Large intestine (tissue), 3 donors: Measurements from ENCODE around the gene PPFIBP2. TPM values are rescaled to one million over a fixed set of nuclear protein-coding genes. Genes with fewer than 3 reads are reported as not detected.

ENCODE experiments used
- DNase-seq, 2 donors: peaks; one replicate each; pipeline versions ENCODE4 v3.0.0 to v3.0.0-alpha.2; 2013
- H3K27ac ChIP-seq: one replicate; pipeline ENCODE4 v1.5.1; 2013; ENCODE audit warnings: low read length
- H3K27me3 ChIP-seq: 2 replicates; pipeline ENCODE4 v1.6.1; 2013; ENCODE audit warnings: low read length; ENCODE audit not compliant: control insufficient read depth, insufficient read depth
- H3K36me3 ChIP-seq: 2 replicates; pipeline ENCODE4 v1.6.1; 2013; ENCODE audit warnings: low read length; ENCODE audit not compliant: control insufficient read depth, insufficient read depth
- H3K4me1 ChIP-seq: one replicate; pipeline ENCODE4 v1.6.1; 2013; ENCODE audit warnings: low read length; ENCODE audit not compliant: control insufficient read depth, insufficient read depth
- H3K4me3 ChIP-seq: one replicate; pipeline ENCODE4 v1.5.1; 2013; ENCODE audit warnings: low read length
- H3K9me3 ChIP-seq: one replicate; pipeline ENCODE4 v1.6.1; 2013; ENCODE audit warnings: mild to moderate bottlenecking, low read depth, low read length, moderate library complexity; ENCODE audit not compliant: control insufficient read depth
- WGBS: methylation state at CpG from one replicate; pipeline ENCODE4 v1.1.5; 2013; ENCODE audit warnings: low lambda C conversion rate; ENCODE audit not compliant: insufficient coverage; 5-methylcytosine and 5-hydroxymethylcytosine counted together
- polyA plus RNA-seq: library from polyadenylated mRNA; unstranded; fragments of 120-200 nt; gene quantifications from one replicate; pipeline ENCODE4 v1.2.1, GENCODE V29; 2013

Gene PPFIBP2
- polyA plus RNA-seq, 1 donor, result 73.1 TPM

DNA sequence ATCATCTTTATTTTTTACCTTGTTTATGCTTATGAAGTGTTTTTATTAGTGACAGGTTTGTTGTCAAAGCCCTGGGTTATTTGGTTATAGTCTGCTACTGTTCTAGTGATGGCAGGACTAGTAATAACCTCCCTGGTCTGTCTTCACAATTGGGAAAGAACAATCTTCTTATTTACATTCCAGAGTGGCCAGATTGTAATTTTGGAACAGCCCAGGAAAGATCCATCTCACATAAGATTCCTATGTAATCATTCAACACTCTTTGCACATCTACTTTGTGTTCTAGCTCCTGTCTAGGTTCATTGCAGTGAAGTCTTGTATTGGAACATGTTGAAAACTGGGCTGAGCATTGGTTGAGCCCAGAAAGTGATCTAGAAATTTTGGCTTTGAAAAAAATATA, 95.7 kb downstream of the PPFIBP2 start:
- Histone ChIP-seq H3K9me3 (no peaks in the 10 kb centered on the region), H3K4me1 (peaks cover 52% of the 10 kb centered on the region), H3K36me3 (peaks cover 24% of the 10 kb centered on the region), H3K27me3 (no peaks in the 10 kb centered on the region), H3K27ac (no peak overlapping the region), H3K4me3 (no peak overlapping the region)
- no peak for DNase-seq

DNA sequence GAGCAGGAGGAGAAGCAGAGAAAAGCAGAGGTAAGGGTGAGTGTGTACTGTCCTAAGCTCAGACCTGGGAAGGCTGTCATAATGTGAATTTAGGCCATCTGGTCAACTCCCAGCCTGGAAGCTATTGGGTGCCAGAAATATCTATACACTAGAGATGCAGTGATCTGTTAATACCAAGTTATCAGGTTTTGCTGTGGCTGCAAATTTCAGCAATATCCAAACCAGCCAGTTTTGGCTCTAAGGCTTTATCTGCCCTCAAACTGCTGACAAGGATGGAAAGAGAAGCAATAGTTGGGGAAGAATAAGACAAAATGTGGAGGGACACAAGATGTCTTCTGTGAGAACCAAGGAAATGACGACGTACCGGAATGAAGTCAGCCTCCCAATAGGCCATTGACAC, 96.6 kb downstream of the PPFIBP2 start:
- DNase-seq, result no peak
- Histone ChIP-seq H3K27ac (no peak overlapping the region), H3K4me1 (peaks cover 44% of the 10 kb centered on the region), H3K9me3 (no peaks in the 10 kb centered on the region), H3K36me3 (peaks cover 26% of the 10 kb centered on the region), H3K4me3 (no peak overlapping the region), H3K27me3 (no peaks in the 10 kb centered on the region)
- no CpG with 5 or more reads among the region's 3 CpGs for WGBS

DNA sequence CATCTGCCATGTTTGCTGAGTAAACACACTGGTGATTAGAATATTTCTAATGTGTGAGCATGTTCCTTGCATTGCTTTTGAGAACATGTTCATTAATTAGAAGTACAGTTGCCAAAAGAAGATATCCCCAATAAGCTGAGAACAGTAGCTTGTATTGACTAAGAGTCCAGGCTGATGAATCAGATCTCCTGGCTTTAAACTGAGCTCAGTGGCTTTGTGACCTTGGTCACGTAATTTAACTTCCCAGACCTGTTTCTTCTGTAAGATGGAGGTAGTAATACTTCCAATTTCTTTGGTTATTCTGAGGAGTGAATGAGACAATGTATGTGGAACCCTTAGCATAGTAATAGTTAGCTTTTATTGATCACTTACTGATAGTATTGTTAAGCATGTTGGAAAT, 97.6 kb downstream of the PPFIBP2 start:
- Histone ChIP-seq H3K4me3 (no peak overlapping the region), H3K36me3 (peaks cover 36% of the 10 kb centered on the region), H3K27ac (no peak overlapping the region), H3K27me3 (no peaks in the 10 kb centered on the region), H3K4me1 (peaks cover 44% of the 10 kb centered on the region), H3K9me3 (no peaks in the 10 kb centered on the region)
- 67% methylated on average over 1 of the region's 1 CpG for WGBS
- no peak for DNase-seq

GRCh38 chr11:7612056-7612660, 98.4 kb downstream of the PPFIBP2 start:
- Histone ChIP-seq H3K9me3 (no peaks in the 10 kb centered on the region), H3K27ac (peak overlapping the region; percentile 30), H3K36me3 (peaks cover 44% of the 10 kb centered on the region), H3K4me3 (no peak overlapping the region), H3K4me1 (peaks cover 43% of the 10 kb centered on the region), H3K27me3 (no peaks in the 10 kb centered on the region)
- DNase-seq, result no peak
- WGBS, result 0% methylated on average over 2 of the region's 7 CpGs

DNA sequence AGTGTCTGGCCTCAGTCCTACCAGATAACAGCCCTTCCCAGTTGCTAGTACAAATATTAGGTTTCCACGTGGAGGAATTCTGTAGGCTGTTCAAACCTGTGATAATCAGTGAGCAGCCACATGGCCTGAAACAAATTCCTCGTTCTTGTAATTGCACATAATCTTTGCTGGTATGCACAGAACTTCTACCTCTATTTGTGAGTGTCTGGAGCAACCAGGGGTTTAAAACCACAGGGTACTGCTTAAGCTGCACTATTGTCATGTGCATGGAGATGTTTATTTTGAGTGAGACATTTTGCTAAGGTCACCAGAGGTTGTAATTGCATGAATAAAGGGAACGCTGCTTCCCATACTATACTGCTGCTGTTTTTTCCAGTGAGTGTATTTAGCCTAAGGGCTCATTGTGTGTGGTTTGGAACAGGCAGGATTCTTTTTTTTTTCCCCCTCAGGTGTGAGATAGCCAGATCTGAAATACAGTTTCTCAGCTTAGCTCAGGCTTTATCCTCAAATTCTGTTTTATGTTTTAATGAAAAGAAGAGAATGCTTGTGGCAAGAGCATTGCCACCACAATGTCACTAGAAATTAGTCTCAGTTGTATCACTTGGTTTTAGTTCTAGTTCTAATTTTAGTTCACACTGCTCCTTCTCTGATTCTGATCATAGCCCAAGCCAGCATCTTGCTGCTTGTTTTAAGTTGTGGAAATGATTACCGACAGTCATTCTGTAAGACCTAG, 99.0 kb downstream of the PPFIBP2 start:
- Histone ChIP-seq H3K4me1 (peaks cover 36% of the 10 kb centered on the region), H3K27me3 (no peaks in the 10 kb centered on the region), H3K4me3 (no peak overlapping the region), H3K9me3 (no peaks in the 10 kb centered on the region), H3K27ac (peak overlapping the region; percentile 30), H3K36me3 (peaks cover 48% of the 10 kb centered on the region)
- no CpG with 5 or more reads among the region's 4 CpGs for WGBS
- peak in 1 of 2 donors; percentile 71 for DNase-seq

GRCh38 chr11:7613394-7613720, 99.6 kb downstream of the PPFIBP2 start:
- H3K27me3 ChIP-seq, result no peaks in the 10 kb centered on the region
- no peaks in the 10 kb centered on the region for H3K9me3 ChIP-seq
- peak overlapping the region; percentile 30 for H3K27ac ChIP-seq
- WGBS, result 70% methylated on average over 2 of the region's 4 CpGs
- H3K4me3 ChIP-seq, result no peak overlapping the region
- H3K4me1 ChIP-seq, result peaks cover 34% of the 10 kb centered on the region
- peaks cover 53% of the 10 kb centered on the region for H3K36me3 ChIP-seq
- no peak for DNase-seq

- Histone ChIP-seq H3K27ac (no peak overlapping the region), H3K4me1 (peaks cover 25% of the 10 kb centered on the region), H3K4me3 (no peak overlapping the region), H3K9me3 (no peaks in the 10 kb centered on the region), H3K36me3 (peaks cover 62% of the 10 kb centered on the region), H3K27me3 (no peaks in the 10 kb centered on the region)
- no peak for DNase-seq
These were observed 100.9 kb downstream of the PPFIBP2 start for GRCh38 chr11:7614656-7615055.

GRCh38 chr11:7617032-7617431, 103.2 kb downstream of the PPFIBP2 start:
- Histone ChIP-seq H3K27me3 (no peaks in the 10 kb centered on the region), H3K4me3 (no peak overlapping the region), H3K36me3 (peaks cover 70% of the 10 kb centered on the region), H3K27ac (no peak overlapping the region), H3K4me1 (peaks cover 18% of the 10 kb centered on the region), H3K9me3 (no peaks in the 10 kb centered on the region)
- no peak for DNase-seq
- WGBS, result no CpG with 5 or more reads among the region's 8 CpGs

DNA sequence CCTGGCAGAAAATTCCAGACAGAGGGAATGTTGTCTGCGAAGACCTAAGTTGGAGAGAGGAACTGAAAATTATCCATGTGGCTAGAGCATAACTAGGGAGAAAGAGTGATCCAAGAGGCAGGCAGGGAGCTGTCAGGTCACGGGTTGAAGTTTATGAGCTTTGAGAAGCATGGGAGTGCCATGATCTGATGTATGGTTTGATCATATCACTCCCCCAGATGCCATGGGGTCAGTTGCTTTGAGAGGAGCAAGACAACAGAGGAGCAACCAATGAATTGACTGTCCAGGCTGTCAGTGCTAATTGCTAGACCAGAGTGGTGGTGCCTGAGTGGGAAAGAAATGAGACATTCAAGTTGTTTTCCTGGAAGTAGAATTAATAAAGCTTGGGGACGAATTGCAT, 105.5 kb downstream of the PPFIBP2 start:
- Histone ChIP-seq H3K4me3 (no peak overlapping the region), H3K4me1 (peaks cover 7% of the 10 kb centered on the region), H3K27me3 (no peaks in the 10 kb centered on the region), H3K36me3 (peaks cover 80% of the 10 kb centered on the region), H3K27ac (no peak overlapping the region), H3K9me3 (no peaks in the 10 kb centered on the region)
- no peak for DNase-seq
- 100% methylated on average over 1 of the region's 3 CpGs for WGBS

DNA sequence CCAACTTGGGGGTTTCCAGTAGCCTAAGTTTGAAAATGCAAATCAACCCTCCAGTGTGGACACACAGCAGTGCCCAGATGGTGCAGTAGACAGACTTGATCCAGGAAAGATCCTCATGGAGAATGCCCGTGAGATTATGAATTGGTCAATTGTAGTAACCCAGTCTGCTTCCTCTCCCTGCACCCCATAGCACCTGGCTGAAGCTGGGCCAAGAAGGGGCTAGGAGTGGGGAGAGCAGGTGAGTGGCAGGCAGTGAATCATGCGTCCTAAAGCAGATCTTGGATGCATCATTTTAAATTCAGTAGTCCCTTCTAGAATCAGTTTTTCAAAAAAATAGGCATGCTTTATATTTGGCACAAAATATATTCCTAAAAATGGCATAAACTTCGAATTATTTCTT, 107.3 kb downstream of the PPFIBP2 start:
- peaks cover 85% of the 10 kb centered on the region for H3K36me3 ChIP-seq
- H3K4me1 ChIP-seq, result peaks cover 7% of the 10 kb centered on the region
- H3K27ac ChIP-seq, result no peak overlapping the region
- H3K4me3 ChIP-seq, result no peak overlapping the region
- DNase-seq, result no peak
- no peaks in the 10 kb centered on the region for H3K27me3 ChIP-seq
- H3K9me3 ChIP-seq, result no peaks in the 10 kb centered on the region
- 90% methylated on average over 1 of the region's 3 CpGs for WGBS

GRCh38 chr11:7621554-7621953, 107.8 kb downstream of the PPFIBP2 start:
- Histone ChIP-seq H3K4me1 (peaks cover 7% of the 10 kb centered on the region), H3K9me3 (no peaks in the 10 kb centered on the region), H3K27me3 (no peaks in the 10 kb centered on the region), H3K4me3 (no peak overlapping the region), H3K27ac (no peak overlapping the region), H3K36me3 (peaks cover 85% of the 10 kb centered on the region)
- no CpG with 5 or more reads among the region's 1 CpG for WGBS
- DNase-seq, result no peak
